Activated CD4-positive, alpha-beta T cell treated with anti-CD3 and anti-CD28 coated beads, Interleukin-2, Interleukin-6, amounts not matched to agents 100 ng/mL and 50 ng/mL, durations not matched to agents 16 hours and 8 hours (primary cell): ENCODE results near the gene CHRDL1.

ENCODE experiments used
- DNase-seq: peaks from one replicate; pipeline ENCODE4 v3.0.0-alpha.2; 2020

CHRDL1 gene

GRCh38 chrX:110741213-110741796, 54.3 kb downstream of the CHRDL1 start:
- DNase-seq: no peak

GRCh38 chrX:110734894-110735541, 60.6 kb downstream of the CHRDL1 start:
- DNase-seq: no peak

GRCh38 chrX:110734271-110734670, 61.3 kb downstream of the CHRDL1 start:
- DNase-seq: no peak

GRCh38 chrX:110733166-110733565, 62.5 kb downstream of the CHRDL1 start:
- no peak for DNase-seq

GRCh38 chrX:110732266-110732665, 63.4 kb downstream of the CHRDL1 start:
- DNase-seq: no peak

- no peak for DNase-seq
These were observed 71.8 kb downstream of the CHRDL1 start for GRCh38 chrX:110723844-110724243.

GRCh38 chrX:110722135-110722534, 73.5 kb downstream of the CHRDL1 start:
- DNase-seq: no peak

GRCh38 chrX:110713666-110714065, 82.0 kb downstream of the CHRDL1 start:
- no peak for DNase-seq

GRCh38 chrX:110706446-110706845, 89.2 kb downstream of the CHRDL1 start:
- no peak for DNase-seq

- DNase-seq: no peak
These were observed 92.0 kb downstream of the CHRDL1 start for GRCh38 chrX:110703641-110704040.

GRCh38 chrX:110699109-110699508, 96.5 kb downstream of the CHRDL1 start:
- DNase-seq: no peak

- no peak for DNase-seq
These were observed 96.9 kb downstream of the CHRDL1 start for GRCh38 chrX:110698696-110699095.

GRCh38 chrX:110692866-110693265, 102.8 kb downstream of the CHRDL1 start:
- DNase-seq: no peak

- DNase-seq: peak; percentile 3
These were observed 104.2 kb downstream of the CHRDL1 start for GRCh38 chrX:110691446-110691845.

GRCh38 chrX:110684653-110685052, 111.0 kb downstream of the CHRDL1 start:
- no peak for DNase-seq

- DNase-seq: no peak
These were observed 111.7 kb downstream of the CHRDL1 start for GRCh38 chrX:110683925-110684324.

GRCh38 chrX:110678591-110678990, 117.0 kb downstream of the CHRDL1 start:
- DNase-seq: no peak

GRCh38 chrX:110675886-110676285, 119.7 kb downstream of the CHRDL1 start:
- DNase-seq: no peak

GRCh38 chrX:110671068-110671803, 124.4 kb downstream of the CHRDL1 start:
- DNase-seq: no peak

GRCh38 chrX:110669572-110669971, 126.0 kb downstream of the CHRDL1 start:
- DNase-seq: no peak

GRCh38 chrX:110667706-110668105, 127.9 kb downstream of the CHRDL1 start:
- no peak for DNase-seq

GRCh38 chrX:110665223-110666002, 130.2 kb downstream of the CHRDL1 start:
- DNase-seq: peak; percentile 38

GRCh38 chrX:110657073-110657472, 138.5 kb downstream of the CHRDL1 start:
- no peak for DNase-seq
